NOMO-1 treated with DMSO at 0.1 percent for 48 hours (cell line): ENCODE measurements around the gene TOMM20.
A peak's percentile ranks its signal among the peaks of the same experiment; 100 is the strongest.
"Not testable (repeated sequence)": the region's sequence is repeated elsewhere in the genome, so short reads cannot be mapped to it uniquely, and the experiment has no call there.

Source experiments
- DNase-seq: peaks from one replicate; lab custom pipeline; 2025; ENCODE audit not compliant: unreplicated experiment; lab: John Stamatoyannopoulos, UW

TOMM20 gene

GRCh38 chr1:235128456-235129328, at the start of gene TOMM20:
TOMM20 (minus strand) TSS chr1:235128837; CDS start chr1:235128715, 122 bp downstream.
- peak; percentile 94 for DNase-seq

- no peak for DNase-seq
Measured at GRCh38 chr1:235176486-235176885, 47.8 kb upstream of the TOMM20 start.

GRCh38 chr1:235169986-235170385, 41.3 kb upstream of the TOMM20 start:
- no peak for DNase-seq

- no peak for DNase-seq
Measured at GRCh38 chr1:235168375-235168774, 39.7 kb upstream of the TOMM20 start.

GRCh38 chr1:235161685-235162327, 33.2 kb upstream of the TOMM20 start:
- no peak for DNase-seq

- peak; percentile 84 for DNase-seq
Measured at GRCh38 chr1:235160957-235161684, 32.5 kb upstream of the TOMM20 start, which contains the start of gene RBM34. RBM34 (minus strand) TSS chr1:235161250; CDS start chr1:235161226, 24 bp downstream.

- DNase-seq: peak; percentile 73
Measured at GRCh38 chr1:235160383-235160956, 31.8 kb upstream of the TOMM20 start.

GRCh38 chr1:235159930-235160329, 31.3 kb upstream of the TOMM20 start:
- not testable (repeated sequence) for DNase-seq

- not testable (repeated sequence) for DNase-seq
Measured at GRCh38 chr1:235159284-235159683, 30.6 kb upstream of the TOMM20 start.

GRCh38 chr1:235158680-235159079, 30.0 kb upstream of the TOMM20 start:
- DNase-seq: no peak

GRCh38 chr1:235157150-235157549, 28.5 kb upstream of the TOMM20 start:
- no peak for DNase-seq

- DNase-seq: no peak
Measured at GRCh38 chr1:235156740-235157139, 28.1 kb upstream of the TOMM20 start.

GRCh38 chr1:235156265-235156664, 27.6 kb upstream of the TOMM20 start:
- no peak for DNase-seq

- DNase-seq: no peak
Measured at GRCh38 chr1:235152235-235152634, 23.6 kb upstream of the TOMM20 start.

- DNase-seq: no peak
Measured at GRCh38 chr1:235151033-235151432, 22.4 kb upstream of the TOMM20 start.

- DNase-seq: no peak
Measured at GRCh38 chr1:235149824-235150223, 21.2 kb upstream of the TOMM20 start.

GRCh38 chr1:235147269-235147668, 18.6 kb upstream of the TOMM20 start:
- no peak for DNase-seq

- no peak for DNase-seq
Measured at GRCh38 chr1:235145639-235146038, 17.0 kb upstream of the TOMM20 start.

GRCh38 chr1:235142991-235143390, 14.4 kb upstream of the TOMM20 start:
- no peak for DNase-seq

GRCh38 chr1:235139315-235139714, 10.7 kb upstream of the TOMM20 start:
- no peak for DNase-seq

GRCh38 chr1:235138821-235139220, 10.2 kb upstream of the TOMM20 start:
- DNase-seq: no peak
